HepG2 (cell line): ENCODE results near the gene CCDC17. TPM values are rescaled to one million over a fixed set of nuclear protein-coding genes. Genes with fewer than 3 reads are reported as not detected.

Experiments used
- ARHGAP35 ChIP-seq: sonication (generic); formaldehyde crosslinking; IDR thresholded peaks from 2 replicates; pipeline ENCODE4 v1.9.0; 2022; ENCODE audit warnings: mild to moderate bottlenecking, inconsistent platforms, moderate library complexity, missing genetic modification reagents, borderline replicate concordance
- ASH2L ChIP-seq: fragments of 300-600, 200-600 bp; sonication (generic); IDR thresholded peaks from 2 replicates; pipeline ENCODE4 v1.7.0; 2017; ENCODE audit warnings: low read depth, mild to moderate bottlenecking, moderate library complexity, mixed read lengths, low read length; ENCODE audit not compliant: insufficient read length
- KMT2A ChIP-seq: sonication (generic); formaldehyde crosslinking; IDR thresholded peaks from 2 replicates; pipeline ENCODE4 v1.4.0; 2020; ENCODE audit warnings: missing genetic modification reagents
- NBN ChIP-seq: fragments of 450-650 bp; conservative IDR thresholded peaks from 2 replicates; pipeline ENCODE4 v1.6.1; 2017
- NR2F1 ChIP-seq, 2 experiments: fragments of 450-650 bp in 1 of 2; formaldehyde crosslinking in 1 of 2; IDR thresholded peaks; 2 replicates each; pipeline versions ENCODE4 v1.5.0 to v1.6.1; 2016 to 2020; ENCODE audit warnings: mild to moderate bottlenecking in 1 of 2, missing compliant biosample characterization in 1 of 2, missing genetic modification reagents in 1 of 2, moderate library complexity in 1 of 2
- NR3C1 ChIP-seq: sonication (generic); formaldehyde crosslinking; IDR thresholded peaks from 2 replicates; pipeline ENCODE4 v1.4.0; 2020; ENCODE audit warnings: missing genetic modification reagents
- NRL ChIP-seq: sonication (generic); formaldehyde crosslinking; IDR thresholded peaks from 2 replicates; pipeline ENCODE4 v1.5.0; 2020; ENCODE audit warnings: missing genetic modification reagents, mild to moderate bottlenecking, moderate library complexity, borderline replicate concordance
- PPARG ChIP-seq: conservative IDR thresholded peaks from 2 replicates; pipeline ENCODE4 v1.6.1; 2016; ENCODE audit warnings: missing biosample characterization, missing genetic modification reagents
- SIN3B ChIP-seq: fragments of 150-350 bp; IDR thresholded peaks from 2 replicates; pipeline ENCODE4 v1.6.1; 2014; ENCODE audit warnings: low read length
- SOX5 ChIP-seq: IDR thresholded peaks from 2 replicates; pipeline ENCODE4 v1.6.1; 2016; ENCODE audit warnings: borderline replicate concordance
- STAG1 ChIP-seq: sonication (generic); formaldehyde crosslinking; IDR thresholded peaks from 2 replicates; pipeline ENCODE4 v1.4.0; 2020; ENCODE audit warnings: missing genetic modification reagents
- TAF15 ChIP-seq: fragments of 200-400 bp; formaldehyde crosslinking; IDR thresholded peaks from one replicate; pipeline ENCODE4 v1.6.1; 2018; ENCODE audit warnings: mild to moderate bottlenecking, low read depth, low read length; ENCODE audit not compliant: poor library complexity, severe bottlenecking
- ZFP36 ChIP-seq: fragments of 150-350 bp; IDR thresholded peaks from 2 replicates; pipeline ENCODE4 v1.6.1; 2018; ENCODE audit warnings: borderline replicate concordance, low read length, low read depth; ENCODE audit not compliant: partially characterized antibody
- ZNF101 ChIP-seq: sonication (generic); formaldehyde crosslinking; IDR thresholded peaks from 2 replicates; pipeline ENCODE4 v1.4.0; 2020; ENCODE audit warnings: mild to moderate bottlenecking, low read depth, missing genetic modification reagents, borderline replicate concordance
- ZNF224 ChIP-seq: sonication (generic); formaldehyde crosslinking; IDR thresholded peaks from 2 replicates; pipeline ENCODE4 v1.5.0; 2020; ENCODE audit warnings: mild to moderate bottlenecking, missing genetic modification reagents
- ZNF230 ChIP-seq: sonication (generic); formaldehyde crosslinking; IDR thresholded peaks from 2 replicates; pipeline ENCODE4 v1.4.0; 2020; ENCODE audit warnings: mild to moderate bottlenecking, missing genetic modification reagents
- ZNF232 ChIP-seq: sonication (generic); formaldehyde crosslinking; IDR thresholded peaks from 2 replicates; pipeline ENCODE4 v1.4.0; 2020; ENCODE audit warnings: missing genetic modification reagents, borderline replicate concordance
- ZNF253 ChIP-seq: sonication (generic); formaldehyde crosslinking; IDR thresholded peaks from 2 replicates; pipeline ENCODE4 v1.8.0; 2022; ENCODE audit warnings: mild to moderate bottlenecking, missing genetic modification reagents, borderline replicate concordance
- ZNF737 ChIP-seq: sonication (generic); formaldehyde crosslinking; IDR thresholded peaks from 2 replicates; pipeline ENCODE4 v1.5.0; 2020; ENCODE audit warnings: missing genetic modification reagents, mild to moderate bottlenecking, borderline replicate concordance
- ZNF772 ChIP-seq: sonication (generic); formaldehyde crosslinking; IDR thresholded peaks from 2 replicates; pipeline ENCODE4 v1.5.0; 2020; ENCODE audit warnings: mild to moderate bottlenecking, missing genetic modification reagents
- polyA plus RNA-seq, 8 experiments: library from polyadenylated mRNA; depleted of rRNA in 3 of 8; stranded (reverse) in 7 of 8; unstranded in 1 of 8; fragments of >200 nt; fragmentation: Illumina TruSeq in 4 of 8; extraction: Trizol in 4 of 8; gene quantifications; 2 replicates each; pipeline versions ENCODE4 v1.2.1 to v1.2.3, GENCODE V29; 2011 to 2016; ENCODE audit warnings: low read depth in 4 of 8, missing spikeins in 1 of 8, mixed read lengths in 1 of 8; ENCODE audit not compliant: insufficient read depth in 1 of 8
- total RNA-seq, 5 experiments: library from RNA; depleted of rRNA; stranded (reverse); fragments of >200 nt; fragmentation: Illumina TruSeq; extraction: Trizol; gene quantifications; 2 replicates each; pipeline ENCODE4 v1.2.3, GENCODE V29; 2016; ENCODE audit warnings: low read depth in 1 of 5
- TF ChIP-seq, protein P1 (sequence below): sonication (generic); formaldehyde crosslinking; IDR thresholded peaks from 2 replicates; pipeline ENCODE4 v1.5.0; 2020; ENCODE audit warnings: missing genetic modification reagents
- TF ChIP-seq, protein P2 (sequence below): sonication (generic); formaldehyde crosslinking; IDR thresholded peaks from 2 replicates; pipeline ENCODE4 v1.4.0; 2020; ENCODE audit warnings: mild to moderate bottlenecking, missing genetic modification reagents, borderline replicate concordance
- TF ChIP-seq, protein P3 (sequence below): sonication (generic); formaldehyde crosslinking; IDR thresholded peaks from 2 replicates; pipeline ENCODE4 v1.4.0; 2020; ENCODE audit warnings: missing genetic modification reagents

CCDC17 gene
- total and polyA plus RNA-seq, 2 of the 13 experiments (the other 11 are each of a cell fraction or from before 2014, with no cell fraction given) = 1.5 to 3.3 TPM

DNA sequence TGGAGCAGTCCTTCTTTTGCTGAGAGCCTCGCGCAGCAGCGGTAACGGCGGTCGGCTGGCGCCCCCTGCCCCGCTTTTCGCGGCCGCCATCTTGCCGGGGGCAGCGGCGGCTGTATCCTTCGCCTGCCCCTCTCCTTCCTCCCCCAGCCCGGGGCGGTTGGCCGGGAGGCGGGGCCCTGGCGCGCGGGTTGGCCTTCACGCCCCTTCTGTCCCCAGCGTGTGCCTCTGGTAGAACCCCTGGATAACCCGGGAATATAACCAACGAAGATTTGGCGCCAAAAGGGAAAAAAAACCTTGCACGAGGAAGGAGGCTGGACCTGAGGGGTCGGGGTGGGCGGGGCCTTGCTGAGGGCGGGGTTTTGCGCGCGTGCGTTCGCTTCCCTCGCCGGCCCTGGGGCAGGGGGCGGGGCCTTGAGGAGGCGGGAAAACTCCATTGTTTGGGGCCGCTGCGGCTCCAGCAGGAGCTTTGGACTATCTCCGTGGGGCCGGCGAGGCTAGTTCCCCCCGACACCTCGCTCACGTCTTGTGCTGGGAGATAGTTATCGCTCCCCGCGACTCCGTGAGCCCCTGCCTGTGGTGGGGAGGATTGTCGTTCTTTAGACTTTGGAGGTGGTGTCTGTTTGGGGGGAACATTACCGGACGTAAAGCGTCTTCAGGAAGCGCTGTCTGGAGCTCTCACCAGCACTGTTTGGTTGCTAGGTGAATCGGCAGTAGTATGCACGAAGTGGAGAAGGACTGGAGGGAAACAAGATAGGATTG, 39.3 kb downstream of the CCDC17 start (continued):
- TF ChIP-seq ZFP36 (no peak), SIN3B (0 out of 2 replicates have a peak, but pooled peaks have one; percentile 31), ZNF253 (CRISPR knock-in tag) (no peak), ZNF232 (no peak), ASH2L (peak; percentile 86), TAF15 (no peak), ZNF772 (CRISPR knock-in tag) (no peak; the same call in 1 of the 2 replicates), ZNF224 (CRISPR knock-in tag) (no peak), ZNF230 (no peak), ZNF101 (CRISPR knock-in tag) (no peak), STAG1 (peak; percentile 49), ZNF737 (CRISPR knock-in tag) (no peak), KMT2A (CRISPR knock-in tag) (no peak), PPARG (no peak), ARHGAP35 (CRISPR knock-in tag) (no peak), NRL (no peak), NR3C1 (CRISPR knock-in tag) (no peak), NR2F1 (CRISPR knock-in tag; IDR thresholded peaks at IDR 0.05) (no peak), SOX5 (CRISPR knock-in tag) (0 out of 2 replicates have a peak, but pooled peaks have one; percentile 36), NBN (no peak)
- TF ChIP-seq, protein P1, sequence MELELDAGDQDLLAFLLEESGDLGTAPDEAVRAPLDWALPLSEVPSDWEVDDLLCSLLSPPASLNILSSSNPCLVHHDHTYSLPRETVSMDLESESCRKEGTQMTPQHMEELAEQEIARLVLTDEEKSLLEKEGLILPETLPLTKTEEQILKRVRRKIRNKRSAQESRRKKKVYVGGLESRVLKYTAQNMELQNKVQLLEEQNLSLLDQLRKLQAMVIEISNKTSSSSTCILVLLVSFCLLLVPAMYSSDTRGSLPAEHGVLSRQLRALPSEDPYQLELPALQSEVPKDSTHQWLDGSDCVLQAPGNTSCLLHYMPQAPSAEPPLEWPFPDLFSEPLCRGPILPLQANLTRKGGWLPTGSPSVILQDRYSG (CRISPR knock-in tag) = no peak
- TF ChIP-seq, protein P2, sequence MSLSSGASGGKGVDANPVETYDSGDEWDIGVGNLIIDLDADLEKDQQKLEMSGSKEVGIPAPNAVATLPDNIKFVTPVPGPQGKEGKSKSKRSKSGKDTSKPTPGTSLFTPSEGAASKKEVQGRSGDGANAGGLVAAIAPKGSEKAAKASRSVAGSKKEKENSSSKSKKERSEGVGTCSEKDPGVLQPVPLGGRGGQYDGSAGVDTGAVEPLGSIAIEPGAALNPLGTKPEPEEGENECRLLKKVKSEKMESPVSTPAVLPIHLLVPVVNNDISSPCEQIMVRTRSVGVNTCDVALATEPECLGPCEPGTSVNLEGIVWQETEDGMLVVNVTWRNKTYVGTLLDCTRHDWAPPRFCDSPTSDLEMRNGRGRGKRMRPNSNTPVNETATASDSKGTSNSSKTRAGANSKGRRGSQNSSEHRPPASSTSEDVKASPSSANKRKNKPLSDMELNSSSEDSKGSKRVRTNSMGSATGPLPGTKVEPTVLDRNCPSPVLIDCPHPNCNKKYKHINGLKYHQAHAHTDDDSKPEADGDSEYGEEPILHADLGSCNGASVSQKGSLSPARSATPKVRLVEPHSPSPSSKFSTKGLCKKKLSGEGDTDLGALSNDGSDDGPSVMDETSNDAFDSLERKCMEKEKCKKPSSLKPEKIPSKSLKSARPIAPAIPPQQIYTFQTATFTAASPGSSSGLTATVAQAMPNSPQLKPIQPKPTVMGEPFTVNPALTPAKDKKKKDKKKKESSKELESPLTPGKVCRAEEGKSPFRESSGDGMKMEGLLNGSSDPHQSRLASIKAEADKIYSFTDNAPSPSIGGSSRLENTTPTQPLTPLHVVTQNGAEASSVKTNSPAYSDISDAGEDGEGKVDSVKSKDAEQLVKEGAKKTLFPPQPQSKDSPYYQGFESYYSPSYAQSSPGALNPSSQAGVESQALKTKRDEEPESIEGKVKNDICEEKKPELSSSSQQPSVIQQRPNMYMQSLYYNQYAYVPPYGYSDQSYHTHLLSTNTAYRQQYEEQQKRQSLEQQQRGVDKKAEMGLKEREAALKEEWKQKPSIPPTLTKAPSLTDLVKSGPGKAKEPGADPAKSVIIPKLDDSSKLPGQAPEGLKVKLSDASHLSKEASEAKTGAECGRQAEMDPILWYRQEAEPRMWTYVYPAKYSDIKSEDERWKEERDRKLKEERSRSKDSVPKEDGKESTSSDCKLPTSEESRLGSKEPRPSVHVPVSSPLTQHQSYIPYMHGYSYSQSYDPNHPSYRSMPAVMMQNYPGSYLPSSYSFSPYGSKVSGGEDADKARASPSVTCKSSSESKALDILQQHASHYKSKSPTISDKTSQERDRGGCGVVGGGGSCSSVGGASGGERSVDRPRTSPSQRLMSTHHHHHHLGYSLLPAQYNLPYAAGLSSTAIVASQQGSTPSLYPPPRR (CRISPR knock-in tag) = no peak
- TF ChIP-seq, protein P3, sequence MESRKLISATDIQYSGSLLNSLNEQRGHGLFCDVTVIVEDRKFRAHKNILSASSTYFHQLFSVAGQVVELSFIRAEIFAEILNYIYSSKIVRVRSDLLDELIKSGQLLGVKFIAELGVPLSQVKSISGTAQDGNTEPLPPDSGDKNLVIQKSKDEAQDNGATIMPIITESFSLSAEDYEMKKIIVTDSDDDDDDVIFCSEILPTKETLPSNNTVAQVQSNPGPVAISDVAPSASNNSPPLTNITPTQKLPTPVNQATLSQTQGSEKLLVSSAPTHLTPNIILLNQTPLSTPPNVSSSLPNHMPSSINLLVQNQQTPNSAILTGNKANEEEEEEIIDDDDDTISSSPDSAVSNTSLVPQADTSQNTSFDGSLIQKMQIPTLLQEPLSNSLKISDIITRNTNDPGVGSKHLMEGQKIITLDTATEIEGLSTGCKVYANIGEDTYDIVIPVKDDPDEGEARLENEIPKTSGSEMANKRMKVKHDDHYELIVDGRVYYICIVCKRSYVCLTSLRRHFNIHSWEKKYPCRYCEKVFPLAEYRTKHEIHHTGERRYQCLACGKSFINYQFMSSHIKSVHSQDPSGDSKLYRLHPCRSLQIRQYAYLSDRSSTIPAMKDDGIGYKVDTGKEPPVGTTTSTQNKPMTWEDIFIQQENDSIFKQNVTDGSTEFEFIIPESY (CRISPR knock-in tag) = no peak
